SH-SY5Y (cell line): ENCODE measurements around the gene CHRNA4.

Source experiments
- GATA2 ChIP-seq: IDR thresholded peaks from 2 replicates; pipeline ENCODE4 v1.6.1; 2011; ENCODE audit warnings: mild to moderate bottlenecking, low read depth, low read length
- GATA3 ChIP-seq: IDR thresholded peaks from 2 replicates; pipeline ENCODE4 v1.6.1; 2011; ENCODE audit warnings: low read depth, mild to moderate bottlenecking, low read length, moderate library complexity

The CHRNA4 gene

DNA sequence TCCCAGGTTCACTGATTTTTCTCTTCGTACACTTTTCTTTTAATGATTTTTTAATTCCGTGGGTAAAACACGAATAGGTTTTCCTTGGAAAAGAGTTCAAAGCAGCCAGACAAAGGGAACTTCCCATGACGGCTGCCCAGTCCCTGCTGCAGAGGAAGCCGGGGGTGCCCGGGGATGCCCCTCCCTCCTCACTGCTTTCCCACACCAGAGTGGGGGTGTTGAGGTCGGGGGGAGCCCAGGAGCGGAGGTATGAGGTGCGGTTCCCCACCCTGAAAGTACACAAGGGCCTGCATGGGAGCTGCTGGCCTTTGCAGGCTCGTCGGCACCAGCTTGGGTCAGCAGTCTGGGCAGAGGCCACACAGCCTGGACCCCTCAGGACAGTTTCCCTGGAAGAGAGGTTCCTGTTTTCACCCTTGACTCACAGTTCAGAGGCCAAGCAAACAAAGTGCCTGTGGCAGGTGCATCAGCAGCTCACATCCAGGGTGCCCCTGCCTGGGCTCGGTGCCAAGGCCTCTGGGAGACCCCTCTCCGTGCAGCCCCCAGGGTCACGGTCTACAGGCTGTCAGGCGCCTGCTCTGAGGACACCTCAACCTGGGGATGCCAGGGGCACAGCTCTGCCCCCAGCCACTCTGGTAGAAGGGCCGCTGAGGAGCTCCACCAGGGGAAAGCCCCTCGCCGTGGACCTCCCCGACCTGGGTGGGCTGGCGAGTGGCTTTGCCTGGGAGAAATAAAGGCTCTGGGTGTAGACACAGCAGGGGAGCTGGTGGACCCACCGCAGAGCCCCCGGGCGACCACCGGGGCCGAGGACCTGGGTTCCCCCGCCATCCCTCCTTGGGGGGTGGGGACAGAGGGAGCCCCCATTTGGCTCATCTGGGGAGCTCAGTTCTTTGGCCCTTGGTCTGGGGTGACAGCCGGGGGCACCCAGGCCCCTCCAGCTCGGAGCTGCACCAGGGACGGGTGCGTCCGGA is 15.4 kb upstream of the CHRNA4 start:
- TF ChIP-seq GATA2 (no peak), GATA3 (no peak)

- TF ChIP-seq GATA3 (no peak), GATA2 (no peak)
Measured at GRCh38 chr20:63375438-63375837, 14.3 kb upstream of the CHRNA4 start.

DNA sequence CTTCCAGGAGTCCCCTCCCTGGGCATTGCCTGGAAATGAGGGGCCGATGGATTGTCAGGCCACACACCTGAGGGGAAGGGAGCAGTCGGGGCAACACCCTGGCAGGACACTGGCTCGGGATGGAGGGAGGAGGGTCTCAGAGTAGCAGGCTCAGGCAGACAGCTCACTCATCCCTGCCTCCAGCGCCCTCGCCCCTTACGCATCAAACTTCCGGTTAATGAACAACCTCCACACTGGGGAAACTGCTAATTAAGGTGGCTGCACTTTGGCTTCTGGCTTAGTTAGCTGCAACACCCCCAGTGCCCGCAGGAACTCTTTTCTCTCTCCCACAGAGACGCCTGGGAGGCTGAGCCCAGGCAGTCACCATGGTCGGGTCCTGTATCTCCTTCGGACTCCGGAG is 13.4 kb upstream of the CHRNA4 start:
- no peak for TF ChIP-seq GATA2
- TF ChIP-seq GATA3, result no peak

DNA sequence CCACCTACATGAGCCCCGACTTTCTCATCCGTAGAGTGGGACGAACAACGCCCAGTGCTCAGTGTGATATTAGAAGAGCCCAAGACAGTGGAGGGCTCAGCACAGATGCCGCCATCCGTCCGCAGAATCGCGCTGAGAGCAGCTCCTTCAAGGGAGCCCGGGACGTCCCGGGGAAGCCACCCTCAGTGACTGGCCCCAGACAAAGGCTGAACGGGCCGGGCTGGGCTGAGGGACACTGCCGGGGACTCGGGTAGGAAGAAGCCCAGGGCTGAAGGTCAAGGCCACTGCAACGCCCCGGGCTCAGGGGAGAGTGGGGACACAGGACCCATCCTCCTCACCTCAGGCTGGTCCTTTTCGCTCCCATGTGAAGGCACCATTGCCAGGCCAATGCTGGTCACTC is 12.8 kb upstream of the CHRNA4 start:
- TF ChIP-seq GATA2 (no peak), GATA3 (no peak)

DNA sequence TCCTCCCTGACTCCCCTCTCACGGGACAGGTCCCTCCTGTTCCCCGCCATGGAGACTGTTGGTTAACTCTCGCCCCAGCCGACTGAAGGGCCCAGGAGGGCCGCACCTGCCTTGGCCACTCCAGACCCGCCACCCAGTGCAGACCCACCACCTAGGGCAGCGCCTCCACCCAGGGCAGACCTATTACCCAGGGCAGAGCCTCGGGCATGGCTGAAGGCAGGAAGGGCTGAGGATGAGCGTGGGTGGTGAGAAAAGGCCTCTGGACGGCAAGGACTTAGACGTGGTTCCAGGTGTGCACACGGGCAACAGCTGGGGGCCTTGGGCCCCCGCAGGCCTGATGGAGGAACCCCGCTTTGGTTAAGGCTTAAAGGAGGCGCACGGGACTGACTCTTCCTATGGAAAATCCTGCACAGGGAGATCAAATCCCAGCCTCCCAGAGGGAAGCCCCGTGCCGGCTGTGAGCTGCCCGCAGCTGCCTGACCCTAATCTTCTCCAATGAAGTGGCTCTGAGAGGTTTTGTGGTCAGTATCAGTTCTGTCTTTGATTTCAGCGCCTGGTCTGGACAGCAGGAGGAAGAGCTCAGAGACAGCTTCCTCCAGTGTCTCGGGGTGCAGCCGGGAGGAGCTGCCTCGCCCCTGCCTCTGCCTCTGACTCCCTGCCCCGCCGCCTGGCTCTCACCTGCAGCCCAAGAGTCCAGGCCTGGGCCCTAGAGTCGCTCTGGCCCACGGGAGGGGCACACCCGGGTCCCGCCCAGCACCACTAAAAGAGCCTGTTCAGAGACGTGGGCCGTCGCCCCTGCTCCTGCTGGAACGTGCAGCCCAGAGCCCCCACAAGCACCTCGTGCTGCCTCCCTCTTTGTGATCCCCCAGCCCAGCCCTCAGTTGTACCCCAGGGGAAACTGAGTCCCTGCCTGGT is 12.1 kb upstream of the CHRNA4 start:
- no peak for TF ChIP-seq GATA3
- TF ChIP-seq GATA2, result no peak

- no peak for TF ChIP-seq GATA3
- no peak for TF ChIP-seq GATA2
Measured at GRCh38 chr20:63371291-63371865, 10.2 kb upstream of the CHRNA4 start.

- TF ChIP-seq GATA2 (no peak), GATA3 (no peak)
Measured at GRCh38 chr20:63370618-63371187, 9.6 kb upstream of the CHRNA4 start.

DNA sequence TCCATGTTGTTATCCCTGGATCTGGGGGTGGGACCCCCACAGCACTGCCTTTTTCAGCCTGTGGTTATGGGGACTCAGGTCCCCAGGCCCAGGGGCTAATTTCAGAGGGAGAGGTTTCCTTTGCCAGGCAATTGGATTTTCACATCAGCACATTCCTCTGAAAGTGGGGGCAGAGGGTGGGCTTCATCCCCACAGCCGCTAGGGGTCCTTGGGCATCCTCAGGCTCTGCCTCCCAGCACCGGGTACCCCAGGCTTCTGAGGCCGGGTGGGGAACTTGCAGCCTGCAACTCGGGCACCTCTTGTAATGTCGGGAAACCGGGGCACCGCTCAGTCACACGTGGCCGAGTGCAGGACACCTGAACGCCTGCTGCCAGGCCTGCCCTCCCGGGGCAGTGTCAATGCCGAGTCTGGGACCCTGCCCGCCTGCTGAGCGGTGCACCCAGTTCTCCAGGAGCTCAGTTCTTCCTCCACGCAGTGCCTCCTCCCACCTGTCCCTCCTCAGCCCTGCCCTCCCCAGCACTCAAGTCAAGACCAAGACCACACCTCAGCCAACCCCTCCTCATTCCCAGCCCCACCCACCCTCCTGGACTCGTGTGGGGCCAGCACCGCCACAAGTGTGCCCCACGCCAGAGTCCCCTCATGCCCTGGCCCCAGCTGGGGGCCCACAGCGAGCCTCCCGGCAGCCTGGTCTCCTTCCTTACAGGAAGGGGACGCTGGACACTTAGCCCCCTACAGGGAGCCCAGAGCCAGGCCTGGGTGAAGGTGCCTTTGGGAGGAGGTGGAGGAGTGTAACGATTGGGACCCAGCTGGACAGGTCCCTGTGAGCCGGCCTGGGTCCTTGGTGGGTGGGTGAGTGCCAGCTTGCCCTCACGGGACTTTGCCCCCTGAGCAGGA is 8.8 kb upstream of the CHRNA4 start:
- TF ChIP-seq GATA2, result no peak
- TF ChIP-seq GATA3, result no peak

DNA sequence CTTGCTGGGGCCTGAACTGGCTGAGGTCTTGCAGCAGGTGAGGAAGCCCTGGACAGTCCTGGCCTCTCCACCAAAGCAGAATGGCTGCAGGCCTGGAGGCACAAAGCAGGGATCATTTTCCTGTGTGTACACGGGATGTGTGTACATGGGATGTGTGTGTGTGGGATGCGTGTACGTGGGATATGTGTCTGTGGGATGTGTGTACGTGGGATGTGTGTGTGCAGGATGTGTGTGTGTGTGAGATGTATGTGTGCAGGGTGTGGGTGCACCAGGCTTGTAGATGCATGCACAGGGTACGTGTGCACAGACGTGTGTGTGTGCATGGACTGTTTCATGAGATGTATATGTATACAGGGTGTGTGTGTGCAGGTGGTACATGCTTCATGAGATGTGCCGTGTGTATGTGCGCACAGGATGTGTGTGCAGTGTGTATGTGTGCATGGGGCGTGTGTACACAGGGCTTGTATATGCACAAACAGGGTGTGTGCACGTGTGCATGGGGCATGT is 7.9 kb upstream of the CHRNA4 start:
- TF ChIP-seq GATA3, result no peak
- no peak for TF ChIP-seq GATA2

- no peak for TF ChIP-seq GATA3
- no peak for TF ChIP-seq GATA2
Measured at GRCh38 chr20:63368151-63368550, 7.0 kb upstream of the CHRNA4 start.

- TF ChIP-seq GATA3, result no peak
- no peak for TF ChIP-seq GATA2
Measured at GRCh38 chr20:63367446-63368055, 6.4 kb upstream of the CHRNA4 start.

GRCh38 chr20:63366390-63367365 is 5.5 kb upstream of the CHRNA4 start:
- TF ChIP-seq GATA3 (no peak), GATA2 (no peak)
